Caco-2 (cell line): ENCODE measurements around the gene KRT23. TPM values are rescaled to one million over a fixed set of nuclear protein-coding genes. Genes with fewer than 3 reads are reported as not detected.
A peak's percentile ranks its signal among the peaks of the same experiment; 100 is the strongest.

ENCODE experiments used
- BruUV-seq: library from RNA; stranded (reverse); fragments of 400-500 nt; replicated peaks from 2 replicates; lab custom pipeline; 2021; lab: Mats Ljungman, UMichigan
- CTCF ChIA-PET: fragments of 300-600 bp; sonication (Branson Sonifier 250); formaldehyde crosslinking; loops from one replicate; lab custom pipeline; 2022; ENCODE audit warnings: antibody characterized with exemption; lab: Charles Lee
- POLR2A ChIA-PET: fragments of 300-600 bp; sonication (Branson Sonifier 250); formaldehyde crosslinking; loops from one replicate; lab custom pipeline; 2022; ENCODE audit warnings: antibody characterized with exemption; lab: Charles Lee
- DNase-seq, 2 experiments: peaks; one replicate each; pipeline versions ENCODE4 v3.0.0 to v3.0.0-alpha.2; 2020 to 2022
- H3K27me3 ChIP-seq: replicated peaks from 2 replicates; pipeline ENCODE4 v1.6.0; 2011; ENCODE audit warnings: low read length; ENCODE audit not compliant: control insufficient read depth, insufficient read depth
- H3K36me3 ChIP-seq: 2 replicates; pipeline ENCODE4 v1.5.1; 2011; ENCODE audit warnings: low read length; ENCODE audit not compliant: control insufficient read depth, insufficient read depth
- H3K4me1 ChIP-seq: fragments of 250-450 bp; sonication (Bioruptor Pico); 2 replicates; pipeline ENCODE4 v1.5.1; 2020; ENCODE audit warnings: mild to moderate bottlenecking
- H3K4me3 ChIP-seq: 2 replicates; pipeline ENCODE4 v1.5.1; 2011; ENCODE audit warnings: low read depth, mild to moderate bottlenecking, control low read depth, low read length
- H3K9me3 ChIP-seq: fragments of 250-450 bp; sonication (Bioruptor Pico); 2 replicates; pipeline ENCODE4 v1.5.1; 2020; ENCODE audit warnings: mild to moderate bottlenecking, moderate library complexity
- H3K27ac Mint-ChIP-seq: one replicate; pipeline ENCODE4 v1.8.0; 2022; ENCODE audit warnings: mixed read lengths; ENCODE audit not compliant: unreplicated experiment
- H3K27me3 Mint-ChIP-seq: one replicate; pipeline ENCODE4 v1.8.0; 2022; ENCODE audit warnings: mixed read lengths; ENCODE audit not compliant: insufficient read depth, unreplicated experiment
- H3K36me3 Mint-ChIP-seq: one replicate; pipeline ENCODE4 v1.8.0; 2022; ENCODE audit warnings: mild to moderate bottlenecking, mixed read lengths; ENCODE audit not compliant: insufficient read depth, unreplicated experiment
- H3K4me1 Mint-ChIP-seq: one replicate; pipeline ENCODE4 v1.8.0; 2022; ENCODE audit warnings: low read depth, mixed read lengths; ENCODE audit not compliant: unreplicated experiment
- H3K4me3 Mint-ChIP-seq: one replicate; pipeline ENCODE4 v1.8.0; 2022; ENCODE audit warnings: mild to moderate bottlenecking, moderate library complexity, mixed read lengths; ENCODE audit not compliant: unreplicated experiment
- H3K9me3 Mint-ChIP-seq: one replicate; pipeline ENCODE4 v1.8.0; 2022; ENCODE audit warnings: mixed read lengths; ENCODE audit not compliant: unreplicated experiment
- CTCF ChIP-seq, 2 experiments: fragments of 200-600 bp in 1 of 2; IDR thresholded peaks; 1 replicate in 1 of 2; 2 replicates in 1 of 2; pipeline versions ENCODE4 v1.5.1 to v1.8.0; 2011 to 2022; ENCODE audit warnings: antibody characterized with exemption in 1 of 2, control low read depth in 1 of 2, inconsistent platforms in 1 of 2, low read depth in 1 of 2, low read length in 1 of 2, mild to moderate bottlenecking in 1 of 2, moderate library complexity in 1 of 2; ENCODE audit not compliant: insufficient read depth in 1 of 2, severe bottlenecking in 1 of 2, unreplicated experiment in 1 of 2
- intact Hi-C: fragments of 100-400 bp; cut with micrococcal nuclease; formaldehyde crosslinking; loops from one replicate; pipeline ENCODE4 v1.10.0; 2022; ENCODE audit not compliant: unreplicated experiment
- total RNA-seq: library from RNA; stranded (reverse); gene quantifications from 2 replicates; pipeline ENCODE4 v1.2.3, GENCODE V29; 2022

KRT23 gene
- total RNA-seq, 1 experiment from 2014 or later = 47.1 TPM

DNA sequence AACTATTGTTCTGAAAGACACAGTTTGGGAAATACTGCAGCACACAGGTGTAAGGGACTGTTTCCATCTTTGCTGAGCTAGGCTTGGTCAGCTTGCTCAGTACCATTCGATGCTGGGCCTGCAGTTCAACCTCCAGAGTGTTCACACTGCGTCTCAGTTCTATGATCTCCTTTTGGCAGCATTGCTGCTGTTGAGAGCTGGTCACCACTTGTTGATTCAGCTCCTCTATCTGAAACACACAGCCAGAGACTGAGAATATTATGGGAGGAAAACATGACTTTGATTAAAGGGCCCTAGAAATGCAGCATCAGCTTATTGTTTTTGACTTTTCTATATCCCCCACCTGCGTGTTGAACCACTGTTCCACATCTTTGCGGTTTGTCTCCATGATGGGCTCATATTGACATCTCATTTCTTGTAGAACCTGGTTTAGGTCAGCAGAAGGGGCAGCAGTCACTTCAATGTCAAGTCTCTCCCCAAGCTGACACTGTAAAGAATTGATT is 24.7 kb upstream of the KRT23 start:
- no TSS peak for BruUV-seq
- Mint-ChIP-seq H3K4me3 (no peak overlapping the region), H3K4me1 (peaks cover 27% of the 10 kb centered on the region), H3K27ac (no peak overlapping the region), H3K36me3 (peaks cover 13% of the 10 kb centered on the region), H3K9me3 (peaks cover 31% of the 10 kb centered on the region), H3K27me3 (no peaks in the 10 kb centered on the region)
- ChIA-PET CTCF (interaction anchor here (0.5 to 0.9 kb wide), 2 partner anchors 10 to 55 kb away, joined by 3 read pairs; no protein-coding TSS in a partner anchor), POLR2A (no interaction called here)
- no peaks in the 10 kb centered on the region for H3K36me3 ChIP-seq
- no peak overlapping the region for H3K4me3 ChIP-seq
- H3K9me3 ChIP-seq = peaks cover 10% of the 10 kb centered on the region; the same call in 1 of the 2 replicates
- no peak for TF ChIP-seq CTCF (IDR thresholded peaks at IDR 0.05; ENCODE audit: insufficient read depth in 1 of 2, low read depth in 1 of 2, low read length in 1 of 2, severe bottlenecking in 1 of 2, unreplicated experiment in 1 of 2)
- H3K4me1 ChIP-seq = peaks cover 37% of the 10 kb centered on the region
- H3K27me3 ChIP-seq = no peaks in the 10 kb centered on the region
- DNase-seq = no peak
- intact Hi-C loops = no loop called here

- no peak overlapping the region for H3K4me3 Mint-ChIP-seq
- peaks cover 32% of the 10 kb centered on the region for H3K4me1 Mint-ChIP-seq
- POLR2A ChIA-PET = no interaction called here
- H3K27me3 ChIP-seq = no peaks in the 10 kb centered on the region
- H3K27ac Mint-ChIP-seq = no peak overlapping the region
- BruUV-seq = no TSS peak
- CTCF ChIA-PET = interaction anchor here (0.9 kb wide), 1 partner anchor 10 kb away, joined by 3 read pairs; no protein-coding TSS in a partner anchor
- peaks cover 31% of the 10 kb centered on the region for H3K9me3 Mint-ChIP-seq
- peaks cover 16% of the 10 kb centered on the region for H3K36me3 Mint-ChIP-seq
- H3K9me3 ChIP-seq = peaks cover 10% of the 10 kb centered on the region; the same call in 1 of the 2 replicates
- intact Hi-C loops = no loop called here
- TF ChIP-seq CTCF (IDR thresholded peaks at IDR 0.05; ENCODE audit: insufficient read depth in 1 of 2, low read depth in 1 of 2, low read length in 1 of 2, severe bottlenecking in 1 of 2, unreplicated experiment in 1 of 2) = no peak
- H3K36me3 ChIP-seq = no peaks in the 10 kb centered on the region
- no peak overlapping the region for H3K4me3 ChIP-seq
- no peaks in the 10 kb centered on the region for H3K27me3 Mint-ChIP-seq
- no peak for DNase-seq
- peaks cover 41% of the 10 kb centered on the region for H3K4me1 ChIP-seq
Observed at GRCh38 chr17:40961591-40961990, 24.1 kb upstream of the KRT23 start.

- Histone ChIP-seq H3K27me3 (no peaks in the 10 kb centered on the region), H3K4me3 (no peak overlapping the region), H3K9me3 (peaks cover 10% of the 10 kb centered on the region; the same call in 1 of the 2 replicates), H3K36me3 (no peaks in the 10 kb centered on the region), H3K4me1 (peaks cover 55% of the 10 kb centered on the region)
- Mint-ChIP-seq H3K4me1 (peaks cover 45% of the 10 kb centered on the region), H3K36me3 (peaks cover 18% of the 10 kb centered on the region), H3K27ac (peak overlapping the region; percentile 95), H3K9me3 (peaks cover 31% of the 10 kb centered on the region), H3K4me3 (no peak overlapping the region), H3K27me3 (no peaks in the 10 kb centered on the region)
- intact Hi-C loops = no loop called here
- POLR2A ChIA-PET = no interaction called here
- CTCF ChIA-PET = no interaction called here
- no peak for DNase-seq
- no TSS peak for BruUV-seq
- no peak for TF ChIP-seq CTCF (IDR thresholded peaks at IDR 0.05; ENCODE audit: insufficient read depth in 1 of 2, low read depth in 1 of 2, low read length in 1 of 2, severe bottlenecking in 1 of 2, unreplicated experiment in 1 of 2)
Observed at GRCh38 chr17:40960144-40960543, 22.7 kb upstream of the KRT23 start.
